ENCODE measurements around the gene MYH9. TPM values are rescaled to one million over a fixed set of nuclear protein-coding genes. Genes with fewer than 3 reads are reported as not detected.
A peak's percentile ranks its signal among the peaks of the same experiment; 100 is the strongest.

Gene MYH9
- total and polyA plus RNA-seq, 2 experiments from 2014 or later = 58.4 to 233 TPM

DNA sequence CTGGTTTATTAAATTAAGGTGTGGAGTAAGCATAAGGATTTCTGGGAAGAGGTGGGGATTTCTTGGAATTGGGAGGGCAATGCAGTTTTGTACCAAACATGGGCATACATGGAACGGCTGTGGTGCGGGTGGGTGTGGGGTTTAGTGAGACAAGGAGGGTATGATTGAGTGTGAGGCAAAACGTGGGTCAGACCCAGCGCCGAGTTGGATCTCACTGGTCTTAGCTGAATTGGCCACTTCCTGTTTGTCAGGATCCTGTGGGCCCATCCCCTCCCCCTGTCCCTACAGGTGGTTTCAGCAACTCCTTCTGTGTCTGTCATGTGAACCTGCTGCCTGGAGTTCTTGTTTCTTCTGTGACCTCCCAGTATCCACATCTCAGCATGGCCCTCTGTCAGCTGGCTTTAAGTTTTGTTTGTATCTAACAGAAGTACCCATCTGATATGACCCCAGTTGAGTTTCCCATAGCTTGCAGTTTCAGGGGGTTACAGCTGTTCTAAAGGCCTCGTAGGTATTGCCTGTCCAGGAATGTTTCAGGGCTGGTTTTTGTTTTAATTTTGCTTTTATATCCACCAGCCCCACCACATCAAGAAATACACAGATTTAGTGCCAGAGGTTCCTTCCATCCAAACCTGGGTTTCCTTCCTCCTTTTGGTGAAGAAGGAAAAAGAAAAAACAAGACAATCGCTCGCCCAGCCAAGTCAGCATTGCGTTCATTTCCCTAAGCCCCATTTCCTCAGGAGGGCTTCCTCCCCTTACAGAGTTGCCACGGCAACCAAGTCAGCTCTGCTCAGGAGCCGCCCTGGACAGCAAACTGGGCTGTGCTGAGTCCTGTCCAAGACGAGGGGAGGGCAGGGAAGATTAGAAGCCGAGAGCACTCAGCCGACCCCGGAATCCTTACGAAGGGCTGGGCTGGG, 128.8 kb downstream of the MYH9 start:
- H3K36me3 Mint-ChIP-seq (ENCODE audit: low read depth) = no peaks in the 10 kb centered on the region
- ATAC-seq (peak; percentile 93), DNase-seq (ENCODE audit: low spot score) (peak; percentile 78)
- peak overlapping the region; percentile 54 for H3K4me3 Mint-ChIP-seq
- Histone ChIP-seq H3K27me3 (ENCODE audit: insufficient read depth) (no peaks in the 10 kb centered on the region), H3K27ac (ENCODE audit: low read depth) (peak overlapping the region; percentile 67; the same call in 1 of the 2 replicates), H3K4me3 (0 out of 2 replicates have a peak overlapping the region, but pooled peaks have one; percentile 26), H3K4me1 (ENCODE audit: insufficient read depth) (peaks cover 21% of the 10 kb centered on the region), H4K20me1 (replicated peaks; ENCODE audit: insufficient read depth) (no peaks in the 10 kb centered on the region), H3F3A (replicated peaks; ENCODE audit: low read depth) (no peaks in the 10 kb centered on the region), H3K36me3 (ENCODE audit: insufficient read depth) (no peaks in the 10 kb centered on the region), H2AFZ (peak overlapping the region; percentile 72), H3K9me2 (ENCODE audit: insufficient read depth) (no peaks in the 10 kb centered on the region), H3K4me2 (peak overlapping the region; percentile 68), H3K79me2 (replicated peaks; ENCODE audit: insufficient read depth) (no peaks in the 10 kb centered on the region)
- peaks cover 13% of the 10 kb centered on the region for H3K27me3 Mint-ChIP-seq (ENCODE audit: insufficient read depth, low read depth, poor library complexity)
- no peaks in the 10 kb centered on the region; the same call in 2 of the 3 replicates for H3K9me3 Mint-ChIP-seq
- H3K4me1 Mint-ChIP-seq = peaks cover 26% of the 10 kb centered on the region
- TF ChIP-seq ZNF114 (CRISPR knock-in tag; IDR thresholded peaks at IDR 0.05) = no peak
- TF ChIP-seq, protein P1, sequence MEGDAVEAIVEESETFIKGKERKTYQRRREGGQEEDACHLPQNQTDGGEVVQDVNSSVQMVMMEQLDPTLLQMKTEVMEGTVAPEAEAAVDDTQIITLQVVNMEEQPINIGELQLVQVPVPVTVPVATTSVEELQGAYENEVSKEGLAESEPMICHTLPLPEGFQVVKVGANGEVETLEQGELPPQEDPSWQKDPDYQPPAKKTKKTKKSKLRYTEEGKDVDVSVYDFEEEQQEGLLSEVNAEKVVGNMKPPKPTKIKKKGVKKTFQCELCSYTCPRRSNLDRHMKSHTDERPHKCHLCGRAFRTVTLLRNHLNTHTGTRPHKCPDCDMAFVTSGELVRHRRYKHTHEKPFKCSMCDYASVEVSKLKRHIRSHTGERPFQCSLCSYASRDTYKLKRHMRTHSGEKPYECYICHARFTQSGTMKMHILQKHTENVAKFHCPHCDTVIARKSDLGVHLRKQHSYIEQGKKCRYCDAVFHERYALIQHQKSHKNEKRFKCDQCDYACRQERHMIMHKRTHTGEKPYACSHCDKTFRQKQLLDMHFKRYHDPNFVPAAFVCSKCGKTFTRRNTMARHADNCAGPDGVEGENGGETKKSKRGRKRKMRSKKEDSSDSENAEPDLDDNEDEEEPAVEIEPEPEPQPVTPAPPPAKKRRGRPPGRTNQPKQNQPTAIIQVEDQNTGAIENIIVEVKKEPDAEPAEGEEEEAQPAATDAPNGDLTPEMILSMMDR (conservative IDR thresholded peaks at IDR 0.05; ENCODE audit: low read depth in 2 of 2) = no peak
- TF ChIP-seq CREB1 (CRISPR knock-in tag; IDR thresholded peaks at IDR 0.05; ENCODE audit: low read depth) = peak; percentile 50; the same call in 1 of the 2 replicates
- TF ChIP-seq JUNB (IDR thresholded peaks at IDR 0.05; ENCODE audit: unreplicated experiment) = no peak
- peak overlapping the region; percentile 96 for H3K27ac Mint-ChIP-seq

DNA sequence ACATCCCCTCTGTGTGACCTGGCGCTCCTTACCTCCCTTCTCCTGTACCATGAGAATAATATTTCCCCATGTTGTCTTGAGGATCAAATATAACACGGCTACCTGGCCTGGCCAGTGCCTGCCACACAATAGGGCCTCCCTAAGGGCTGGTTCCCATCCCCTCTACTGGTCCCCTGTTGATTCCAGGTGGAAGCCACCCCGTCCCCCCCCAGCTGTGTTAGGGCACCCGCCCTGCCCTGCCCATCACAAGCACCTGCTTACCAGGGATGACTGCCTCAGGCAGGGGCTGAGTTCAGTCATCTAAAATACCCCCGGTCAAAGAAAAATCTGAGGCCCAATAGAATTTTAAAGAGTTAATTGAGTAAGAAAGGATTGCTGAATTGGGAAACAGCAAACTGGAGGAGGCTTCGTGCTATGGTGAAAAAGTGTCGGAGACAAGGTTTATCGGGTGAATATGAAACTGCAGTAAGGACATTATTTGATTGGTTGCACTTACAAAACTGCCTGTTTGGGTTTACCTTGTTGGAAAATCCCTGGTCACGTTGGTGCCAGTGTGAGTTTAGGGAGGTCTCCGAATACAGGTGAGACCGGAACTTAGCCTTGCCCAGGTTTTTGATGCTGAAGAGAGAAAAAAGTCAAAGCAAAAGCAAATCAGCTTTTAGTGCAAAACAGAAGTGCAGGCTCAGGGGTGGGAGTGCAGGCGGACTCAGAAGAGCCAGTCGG, 129.7 kb downstream of the MYH9 start:
- DNase-seq (ENCODE audit: low spot score) (no peak), ATAC-seq (no peak)
- H3K4me3 ChIP-seq = no peak overlapping the region
- no peaks in the 10 kb centered on the region for H3K27me3 ChIP-seq (ENCODE audit: insufficient read depth)
- TF ChIP-seq EZH2 (IDR thresholded peaks at IDR 0.05; ENCODE audit: low read depth, unreplicated experiment) = no peak
- TF ChIP-seq, protein P2, sequence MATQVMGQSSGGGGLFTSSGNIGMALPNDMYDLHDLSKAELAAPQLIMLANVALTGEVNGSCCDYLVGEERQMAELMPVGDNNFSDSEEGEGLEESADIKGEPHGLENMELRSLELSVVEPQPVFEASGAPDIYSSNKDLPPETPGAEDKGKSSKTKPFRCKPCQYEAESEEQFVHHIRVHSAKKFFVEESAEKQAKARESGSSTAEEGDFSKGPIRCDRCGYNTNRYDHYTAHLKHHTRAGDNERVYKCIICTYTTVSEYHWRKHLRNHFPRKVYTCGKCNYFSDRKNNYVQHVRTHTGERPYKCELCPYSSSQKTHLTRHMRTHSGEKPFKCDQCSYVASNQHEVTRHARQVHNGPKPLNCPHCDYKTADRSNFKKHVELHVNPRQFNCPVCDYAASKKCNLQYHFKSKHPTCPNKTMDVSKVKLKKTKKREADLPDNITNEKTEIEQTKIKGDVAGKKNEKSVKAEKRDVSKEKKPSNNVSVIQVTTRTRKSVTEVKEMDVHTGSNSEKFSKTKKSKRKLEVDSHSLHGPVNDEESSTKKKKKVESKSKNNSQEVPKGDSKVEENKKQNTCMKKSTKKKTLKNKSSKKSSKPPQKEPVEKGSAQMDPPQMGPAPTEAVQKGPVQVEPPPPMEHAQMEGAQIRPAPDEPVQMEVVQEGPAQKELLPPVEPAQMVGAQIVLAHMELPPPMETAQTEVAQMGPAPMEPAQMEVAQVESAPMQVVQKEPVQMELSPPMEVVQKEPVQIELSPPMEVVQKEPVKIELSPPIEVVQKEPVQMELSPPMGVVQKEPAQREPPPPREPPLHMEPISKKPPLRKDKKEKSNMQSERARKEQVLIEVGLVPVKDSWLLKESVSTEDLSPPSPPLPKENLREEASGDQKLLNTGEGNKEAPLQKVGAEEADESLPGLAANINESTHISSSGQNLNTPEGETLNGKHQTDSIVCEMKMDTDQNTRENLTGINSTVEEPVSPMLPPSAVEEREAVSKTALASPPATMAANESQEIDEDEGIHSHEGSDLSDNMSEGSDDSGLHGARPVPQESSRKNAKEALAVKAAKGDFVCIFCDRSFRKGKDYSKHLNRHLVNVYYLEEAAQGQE (IDR thresholded peaks at IDR 0.05; ENCODE audit: unreplicated experiment) = no peak
- no peaks in the 10 kb centered on the region for H3F3A ChIP-seq (replicated peaks; ENCODE audit: low read depth)
- H4K20me1 ChIP-seq (replicated peaks; ENCODE audit: insufficient read depth) = no peaks in the 10 kb centered on the region
- no peaks in the 10 kb centered on the region; the same call in 2 of the 3 replicates for H3K9me3 Mint-ChIP-seq
- no peaks in the 10 kb centered on the region for H3K36me3 ChIP-seq (ENCODE audit: insufficient read depth)
- peak overlapping the region; percentile 96 for H3K27ac Mint-ChIP-seq
- H3K4me3 Mint-ChIP-seq = peak overlapping the region; percentile 16; the same call in 2 of the 3 replicates
- H2AFZ ChIP-seq = peak overlapping the region; percentile 72
- H3K9me2 ChIP-seq (ENCODE audit: insufficient read depth) = no peaks in the 10 kb centered on the region
- H3K4me1 ChIP-seq (ENCODE audit: insufficient read depth) = peaks cover 21% of the 10 kb centered on the region
- H3K4me1 Mint-ChIP-seq = peaks cover 26% of the 10 kb centered on the region
- H3K79me2 ChIP-seq (replicated peaks; ENCODE audit: insufficient read depth) = no peaks in the 10 kb centered on the region
- peak overlapping the region; percentile 67; the same call in 1 of the 2 replicates for H3K27ac ChIP-seq (ENCODE audit: low read depth)
- H3K27me3 Mint-ChIP-seq (ENCODE audit: insufficient read depth, low read depth, poor library complexity) = peaks cover 12% of the 10 kb centered on the region
- peak overlapping the region; percentile 68 for H3K4me2 ChIP-seq
- no peaks in the 10 kb centered on the region for H3K36me3 Mint-ChIP-seq (ENCODE audit: low read depth)
